ENCODE measurements around the gene UTS2B. TPM values are rescaled to one million over a fixed set of nuclear protein-coding genes. Genes with fewer than 3 reads are reported as not detected.

UTS2B gene
- total RNA-seq, 4 donors from 2014 or later = 0.38 TPM; not detected in 3

GRCh38 chr3:191298846-191299245 lies 31.5 kb downstream of the UTS2B start:
- TF ChIP-seq POLR2A (IDR thresholded peaks at IDR 0.05) = no peak
- TF ChIP-seq, protein P1, sequence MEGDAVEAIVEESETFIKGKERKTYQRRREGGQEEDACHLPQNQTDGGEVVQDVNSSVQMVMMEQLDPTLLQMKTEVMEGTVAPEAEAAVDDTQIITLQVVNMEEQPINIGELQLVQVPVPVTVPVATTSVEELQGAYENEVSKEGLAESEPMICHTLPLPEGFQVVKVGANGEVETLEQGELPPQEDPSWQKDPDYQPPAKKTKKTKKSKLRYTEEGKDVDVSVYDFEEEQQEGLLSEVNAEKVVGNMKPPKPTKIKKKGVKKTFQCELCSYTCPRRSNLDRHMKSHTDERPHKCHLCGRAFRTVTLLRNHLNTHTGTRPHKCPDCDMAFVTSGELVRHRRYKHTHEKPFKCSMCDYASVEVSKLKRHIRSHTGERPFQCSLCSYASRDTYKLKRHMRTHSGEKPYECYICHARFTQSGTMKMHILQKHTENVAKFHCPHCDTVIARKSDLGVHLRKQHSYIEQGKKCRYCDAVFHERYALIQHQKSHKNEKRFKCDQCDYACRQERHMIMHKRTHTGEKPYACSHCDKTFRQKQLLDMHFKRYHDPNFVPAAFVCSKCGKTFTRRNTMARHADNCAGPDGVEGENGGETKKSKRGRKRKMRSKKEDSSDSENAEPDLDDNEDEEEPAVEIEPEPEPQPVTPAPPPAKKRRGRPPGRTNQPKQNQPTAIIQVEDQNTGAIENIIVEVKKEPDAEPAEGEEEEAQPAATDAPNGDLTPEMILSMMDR (IDR thresholded peaks at IDR 0.05) = no peak
- Histone ChIP-seq H3K27me3 (no peaks in the 10 kb centered on the region), H3K27ac (no peak overlapping the region), H3K36me3 (no peaks in the 10 kb centered on the region), H3K4me1 (no peaks in the 10 kb centered on the region), H3K9me3 (no peaks in the 10 kb centered on the region), H3K4me3 (no peak overlapping the region)
- no peak for DNase-seq
- intact Hi-C loops (cut with DNase I) = no loop called here

GRCh38 chr3:191296041-191296541 lies 34.2 kb downstream of the UTS2B start:
- no peak for DNase-seq
- no peaks in the 10 kb centered on the region for H3K36me3 ChIP-seq
- H3K9me3 ChIP-seq = no peaks in the 10 kb centered on the region
- 56 to 65% methylated on average over 4 of the region's 4 CpGs for WGBS, 2 donors
- H3K27ac ChIP-seq = no peak overlapping the region
- no peaks in the 10 kb centered on the region for H3K4me1 ChIP-seq
- no peak overlapping the region for H3K4me3 ChIP-seq
- no peak for TF ChIP-seq POLR2A (IDR thresholded peaks at IDR 0.05)
- TF ChIP-seq, protein P1 (IDR thresholded peaks at IDR 0.05) = no peak
- intact Hi-C loops (cut with DNase I) = no loop called here
- no peaks in the 10 kb centered on the region for H3K27me3 ChIP-seq

GRCh38 chr3:191294291-191294690 lies 36.0 kb downstream of the UTS2B start:
- Histone ChIP-seq H3K36me3 (no peaks in the 10 kb centered on the region), H3K27ac (no peak overlapping the region), H3K27me3 (no peaks in the 10 kb centered on the region), H3K4me1 (no peaks in the 10 kb centered on the region), H3K4me3 (no peak overlapping the region), H3K9me3 (no peaks in the 10 kb centered on the region)
- 93 to 100% methylated on average over 1 of the region's 1 CpG for WGBS, 2 donors
- TF ChIP-seq POLR2A (IDR thresholded peaks at IDR 0.05) = no peak
- TF ChIP-seq, protein P1 (IDR thresholded peaks at IDR 0.05) = no peak
- DNase-seq = no peak
- intact Hi-C loops (cut with DNase I) = no loop called here

DNA sequence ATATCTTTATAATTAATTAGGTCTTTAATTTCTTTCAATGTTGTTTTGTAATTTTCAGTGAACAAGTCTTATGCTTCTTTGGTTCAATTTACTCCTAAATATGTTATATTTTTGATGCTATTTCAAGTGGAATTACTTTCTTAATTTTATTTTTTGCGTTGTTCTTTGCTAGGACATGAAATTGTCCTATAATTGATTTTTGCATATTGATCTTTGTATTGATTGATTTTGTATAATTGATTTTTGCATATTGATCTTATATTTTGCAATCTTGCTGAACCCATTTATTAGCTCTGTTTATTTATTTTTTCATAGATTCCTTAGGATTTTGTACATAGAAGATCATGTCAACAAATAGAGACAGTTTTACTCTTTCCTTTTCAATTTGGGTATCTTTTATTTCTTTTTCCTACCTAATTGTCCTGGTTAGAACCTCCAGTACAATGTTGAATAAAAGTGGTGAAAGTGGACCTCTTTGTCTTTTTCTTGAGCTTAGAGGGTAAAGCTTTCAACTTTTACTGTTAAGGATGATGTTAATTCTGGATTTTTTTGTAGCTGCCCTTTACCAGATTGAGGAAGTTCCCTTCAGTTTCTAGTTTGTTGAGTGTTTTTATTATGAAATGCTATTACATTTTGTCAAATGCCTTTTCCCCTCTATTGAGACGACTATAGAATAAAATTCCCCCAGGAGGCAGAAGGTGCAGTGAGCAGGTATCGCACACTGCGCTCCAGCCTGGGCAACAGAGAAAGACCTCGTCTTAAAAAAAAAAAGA lies 37.9 kb downstream of the UTS2B start:
- Histone ChIP-seq H3K36me3 (no peaks in the 10 kb centered on the region), H3K4me3 (no peak overlapping the region), H3K9me3 (no peaks in the 10 kb centered on the region), H3K27ac (no peak overlapping the region), H3K4me1 (no peaks in the 10 kb centered on the region), H3K27me3 (no peaks in the 10 kb centered on the region)
- no peak for DNase-seq
- intact Hi-C loops (cut with DNase I) = no loop called here
- 71 to 85% methylated on average over 5 of the region's 5 CpGs for WGBS, 2 donors
- no peak for TF ChIP-seq POLR2A (IDR thresholded peaks at IDR 0.05)
- TF ChIP-seq, protein P1 (IDR thresholded peaks at IDR 0.05) = no peak

GRCh38 chr3:191290311-191291025 lies 39.9 kb downstream of the UTS2B start:
- TF ChIP-seq, protein P1 (IDR thresholded peaks at IDR 0.05) = no peak
- TF ChIP-seq POLR2A (IDR thresholded peaks at IDR 0.05) = no peak
- Histone ChIP-seq H3K4me1 (no peaks in the 10 kb centered on the region), H3K27me3 (no peaks in the 10 kb centered on the region), H3K9me3 (no peaks in the 10 kb centered on the region), H3K27ac (peak overlapping the region in 1 of 4 donors; percentile 13), H3K36me3 (no peaks in the 10 kb centered on the region), H3K4me3 (peak overlapping the region in 1 of 4 donors; percentile 12)
- no peak for DNase-seq
- intact Hi-C loops (cut with DNase I) = no loop called here
- WGBS, 2 donors = 53% methylated on average over 4 of the region's 4 CpGs
